K562 (cell line): ENCODE measurements around the gene ZDHHC12. TPM values are rescaled to one million over a fixed set of nuclear protein-coding genes. Genes with fewer than 3 reads are reported as not detected.

Source experiments
- ARNT ChIP-seq, 2 experiments: fragments of 450-650 bp; IDR thresholded peaks; 2 replicates each; pipeline ENCODE4 v1.6.1; 2016; ENCODE audit warnings: mild to moderate bottlenecking in 1 of 2
- CBFA2T3 ChIP-seq: fragments of 450-650 bp; IDR thresholded peaks from 2 replicates; pipeline ENCODE4 v1.6.1; 2017
- CHD1 ChIP-seq: fragments of 200-600 bp; sonication (generic); IDR thresholded peaks from one replicate; pipeline ENCODE4 v1.6.1; 2012; ENCODE audit warnings: mild to moderate bottlenecking, moderate library complexity, low read length, inconsistent platforms
- EWSR1 ChIP-seq: fragments of 450-650 bp; IDR thresholded peaks from 2 replicates; pipeline ENCODE4 v1.6.1; 2018; ENCODE audit warnings: borderline replicate concordance, mild to moderate bottlenecking, low read depth, moderate library complexity; ENCODE audit not compliant: partially characterized antibody
- FOXJ2 ChIP-seq: fragments of 200-800 bp; sonication (Bioruptor generic); IDR thresholded peaks from 2 replicates; pipeline ENCODE4 v1.6.1; 2016; ENCODE audit warnings: missing genetic modification characterization, missing compliant biosample characterization
- GTF2E2 ChIP-seq: fragments of 200-800 bp; sonication (Bioruptor generic); IDR thresholded peaks from 2 replicates; pipeline ENCODE4 v1.6.1; 2016; ENCODE audit warnings: missing genetic modification characterization, missing compliant biosample characterization
- HNRNPUL1 ChIP-seq: fragments of 200-400 bp; formaldehyde crosslinking; IDR thresholded peaks from 2 replicates; pipeline ENCODE4 v1.6.1; 2017; ENCODE audit warnings: low read length
- HOXB6 ChIP-seq: fragments of 250-450 bp; sonication (Bioruptor Pico); IDR thresholded peaks from 2 replicates; pipeline ENCODE4 v1.5.1; 2022; ENCODE audit warnings: mild to moderate bottlenecking, borderline replicate concordance
- MAFF ChIP-seq: IDR thresholded peaks from 2 replicates; pipeline ENCODE4 v1.6.1; 2012; ENCODE audit warnings: low read length, improper control_type of control experiment
- PCBP2 ChIP-seq: fragments of 200-400 bp; formaldehyde crosslinking; IDR thresholded peaks from 2 replicates; pipeline ENCODE4 v1.6.1; 2018; ENCODE audit warnings: low read length, low read depth, mild to moderate bottlenecking, moderate library complexity; ENCODE audit not compliant: poor library complexity, severe bottlenecking
- RBM39 ChIP-seq: fragments of 200-400 bp; formaldehyde crosslinking; optimal IDR thresholded peaks from 2 replicates; pipeline ENCODE3; 2018; ENCODE audit warnings: low read depth, low read length
- TFAP4 ChIP-seq: sonication (generic); formaldehyde crosslinking; IDR thresholded peaks from 2 replicates; pipeline ENCODE4 v1.8.0; 2022; ENCODE audit warnings: missing genetic modification reagents, mild to moderate bottlenecking, moderate library complexity, borderline replicate concordance
- U2AF1 ChIP-seq: fragments of 200-400 bp; formaldehyde crosslinking; optimal IDR thresholded peaks from 2 replicates; pipeline ENCODE3; 2017; ENCODE audit warnings: mild to moderate bottlenecking, low read depth, low read length, moderate library complexity
- ZBTB49 ChIP-seq: sonication (generic); formaldehyde crosslinking; IDR thresholded peaks from 2 replicates; pipeline ENCODE4 v1.8.0; 2022; ENCODE audit warnings: missing genetic modification reagents, mild to moderate bottlenecking, borderline replicate concordance
- ZNF133 ChIP-seq: fragments of 250-450 bp; sonication (Bioruptor Pico); IDR thresholded peaks from 2 replicates; pipeline ENCODE4 v1.4.0; 2020; ENCODE audit warnings: mild to moderate bottlenecking
- ZNF263 ChIP-seq: sonication (generic); formaldehyde crosslinking; IDR thresholded peaks from 2 replicates; pipeline ENCODE4 v1.8.0; 2022; ENCODE audit warnings: mild to moderate bottlenecking, missing genetic modification reagents, borderline replicate concordance
- ZNF592 ChIP-seq: fragments of 450-650 bp; IDR thresholded peaks from 2 replicates; pipeline ENCODE4 v1.6.1; 2017; ENCODE audit warnings: antibody characterized with exemption, mild to moderate bottlenecking
- ZNF644 ChIP-seq: fragments of 200-800 bp; sonication (Bioruptor generic); IDR thresholded peaks from 2 replicates; pipeline ENCODE4 v1.6.1; 2016; ENCODE audit warnings: low read depth, missing genetic modification characterization, missing compliant biosample characterization
- ZNF707 ChIP-seq: fragments of 250-450 bp; sonication (Bioruptor Pico); conservative IDR thresholded peaks from 2 replicates; pipeline ENCODE4 v1.8.0; 2022; ENCODE audit warnings: inconsistent platforms, mild to moderate bottlenecking, moderate library complexity
- ZNF77 ChIP-seq: fragments of 250-450 bp; sonication (Bioruptor Pico); IDR thresholded peaks from 2 replicates; pipeline ENCODE4 v1.5.0; 2020
- ZNF79 ChIP-seq: fragments of 250-450 bp; sonication (Bioruptor Pico); IDR thresholded peaks from 2 replicates; pipeline ENCODE4 v1.4.0; 2020; ENCODE audit warnings: low read depth, mild to moderate bottlenecking, moderate library complexity
- polyA plus RNA-seq, 8 experiments: library from polyadenylated mRNA; depleted of rRNA in 4 of 8; stranded (reverse) in 5 of 8; unstranded in 3 of 8; fragments of >200 nt; fragmentation: Nextera tagmentation in 2 of 8; fragmentation: Illumina TruSeq in 1 of 8; extraction: Ambion mirVana in 2 of 8; extraction: Trizol in 1 of 8; gene quantifications; 2 replicates each; pipeline versions ENCODE4 v1.2.1 to v1.2.3, GENCODE V29; 2011 to 2014; ENCODE audit warnings: inconsistent platforms in 1 of 8, missing spikeins in 1 of 8
- total RNA-seq, 7 experiments: library from RNA; depleted of rRNA in 6 of 7; stranded (reverse); fragments of >200 nt in 6 of 7; fragmentation: Illumina TruSeq in 2 of 7; extraction: Trizol in 2 of 7; gene quantifications; 2 replicates each; pipeline versions ENCODE4 v1.2.1 to v1.2.3, GENCODE V29; 2011 to 2021; ENCODE audit warnings: low replicate concordance in 1 of 7

ZDHHC12 gene
- total and polyA plus RNA-seq, 9 of the 15 experiments (the other 6 are each of a cell fraction or from before 2014, with no cell fraction given): 0.21 to 38.0 (median 13.8) TPM

- TF ChIP-seq ARNT (IDR thresholded peaks at IDR 0.05) (peak in 1 of 2 experiments; percentile 63; a peak in 1 of 4 replicates), MAFF (no peak), ZNF77 (no peak), CBFA2T3 (peak; percentile 10), RBM39 (peak; percentile 38), HOXB6 (0 out of 2 replicates have a peak, but pooled peaks have one; percentile 44), ZBTB49 (no peak), HNRNPUL1 (no peak), ZNF133 (CRISPR knock-in tag) (0 out of 2 replicates have a peak, but pooled peaks have one; percentile 36), CHD1 (peak; percentile 92), FOXJ2 (tag) (no peak), TFAP4 (CRISPR knock-in tag) (peak; percentile 95), GTF2E2 (no peak), ZNF263 (CRISPR knock-in tag) (no peak), U2AF1 (no peak), ZNF592 (no peak), PCBP2 (no peak), ZNF79 (CRISPR knock-in tag) (no peak), EWSR1 (no peak), ZNF707 (CRISPR knock-in tag) (no peak), ZNF644 (tag) (no peak)
Observed at GRCh38 chr9:128723866-128724743, at the start of gene ZDHHC12 (continued).
